ENCODE measurements around the gene HDGFL1.

HDGFL1 gene

DNA sequence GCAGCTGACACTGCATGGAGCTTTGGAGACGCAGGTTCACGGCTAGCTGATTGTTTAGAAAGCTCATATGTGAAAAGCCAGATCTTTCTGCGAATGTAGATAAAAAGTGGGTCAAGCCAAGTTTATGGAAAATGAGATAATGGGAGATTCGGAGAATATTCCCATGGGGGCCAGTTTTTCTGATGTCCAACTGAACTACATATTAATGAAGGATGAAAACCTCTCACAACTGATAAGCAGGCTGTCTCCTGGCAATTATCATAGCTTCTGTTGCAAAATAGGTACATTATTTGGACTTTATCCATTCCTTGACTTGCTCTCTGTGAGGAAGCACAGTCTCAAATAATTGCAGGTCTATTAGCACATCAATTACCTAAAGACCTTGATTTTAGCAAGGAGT, 21.1 kb downstream of the HDGFL1 start:
- DNase-seq (ENCODE audit: low read depth): no peak

DNA sequence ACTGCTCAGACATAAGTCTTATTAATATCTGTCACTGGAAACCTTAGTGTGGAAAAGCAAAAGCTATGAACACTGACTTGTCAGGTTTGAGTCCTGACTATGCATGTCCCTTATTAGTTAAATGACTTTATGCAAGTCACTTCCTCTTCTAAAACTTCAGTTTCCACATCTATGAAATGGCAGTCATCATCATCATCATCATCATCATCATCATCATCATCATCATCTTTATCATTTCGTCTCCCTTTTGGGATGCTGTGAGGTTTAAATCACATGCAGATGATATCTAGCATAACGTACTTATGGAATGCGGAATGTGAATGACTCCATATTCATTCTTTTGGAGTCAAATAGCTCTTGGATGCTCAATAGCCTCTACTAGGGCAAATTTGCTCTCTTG, 24.5 kb downstream of the HDGFL1 start:
- DNase-seq (ENCODE audit: low read depth): no peak

DNA sequence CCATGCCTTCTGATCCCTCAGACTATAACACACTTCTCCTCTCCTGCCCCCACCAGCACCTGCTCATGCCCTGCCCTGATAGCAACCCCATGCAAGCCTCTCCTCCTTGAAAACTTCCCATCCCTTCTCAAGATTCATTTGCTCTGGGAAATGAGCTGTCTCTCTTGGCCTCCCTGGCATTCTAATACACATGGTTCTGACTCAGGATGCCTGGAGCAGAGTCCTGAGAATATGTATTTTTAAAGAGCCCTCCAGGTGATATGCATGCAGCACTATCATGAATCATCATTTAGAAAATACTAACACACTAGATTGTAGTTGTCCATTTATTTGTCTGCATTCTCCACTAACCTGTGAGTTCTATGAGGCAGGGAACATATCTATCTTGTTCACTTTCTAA, 26.6 kb downstream of the HDGFL1 start:
- DNase-seq (ENCODE audit: low read depth): peak; percentile 5

DNA sequence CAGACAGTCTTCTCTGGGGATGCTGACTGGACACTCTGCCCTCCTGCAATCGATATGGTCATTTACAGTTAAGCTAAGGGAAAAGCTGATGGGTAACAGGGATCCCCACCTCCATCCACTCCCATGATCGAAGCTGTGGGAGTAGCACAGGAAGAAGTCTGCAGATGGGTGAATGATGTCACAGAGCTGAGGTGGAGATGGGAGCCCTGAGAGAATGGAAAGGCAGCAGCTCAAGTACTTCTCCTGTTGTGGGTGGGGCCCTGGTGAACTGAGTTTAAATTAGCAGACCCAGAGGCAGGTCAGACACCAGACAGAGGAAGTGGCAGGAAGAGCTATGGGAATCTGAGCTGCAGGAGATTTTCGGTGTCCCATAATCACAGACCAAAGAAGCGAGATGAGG, 29.0 kb downstream of the HDGFL1 start:
- DNase-seq (ENCODE audit: low read depth): no peak

DNA sequence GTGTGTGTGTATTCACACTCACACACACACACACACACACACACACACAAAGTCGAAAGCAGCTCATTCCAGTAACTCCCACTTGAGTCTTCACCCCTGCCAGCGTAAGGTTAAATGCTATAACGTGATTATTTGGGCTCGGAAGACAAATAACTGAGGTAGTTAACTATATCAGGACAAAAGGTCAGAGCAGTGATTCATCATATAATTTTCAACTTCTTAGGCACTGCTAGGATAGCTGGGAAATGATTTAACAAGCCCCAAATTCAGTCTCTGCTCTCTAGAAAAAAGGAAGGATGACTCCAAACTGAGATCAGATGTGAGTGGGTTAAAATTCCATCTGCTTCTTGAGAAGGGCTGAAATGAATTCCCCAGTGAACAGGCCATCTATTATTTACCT, 30.7 kb downstream of the HDGFL1 start:
- no peak for DNase-seq (ENCODE audit: low read depth)

DNA sequence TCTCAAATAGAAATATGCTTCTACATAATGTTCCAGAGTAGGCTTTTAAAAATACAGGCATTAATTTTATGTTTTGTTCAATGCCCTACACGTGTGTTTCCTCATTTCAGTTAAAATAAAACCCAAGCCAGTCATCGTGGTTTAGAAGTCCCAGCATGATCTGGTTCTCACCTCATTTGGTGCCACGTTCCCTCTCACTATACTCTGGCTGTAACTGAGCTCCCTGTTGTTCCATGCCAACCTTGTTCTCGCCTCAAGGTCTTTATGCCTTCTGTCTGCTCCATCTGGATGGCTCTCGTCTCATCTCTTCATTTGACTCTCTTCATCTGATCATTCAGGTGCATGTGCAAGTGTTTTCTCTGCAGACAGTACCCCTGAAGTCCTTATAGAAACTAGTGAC, 32.6 kb downstream of the HDGFL1 start:
- DNase-seq (ENCODE audit: low read depth): no peak

DNA sequence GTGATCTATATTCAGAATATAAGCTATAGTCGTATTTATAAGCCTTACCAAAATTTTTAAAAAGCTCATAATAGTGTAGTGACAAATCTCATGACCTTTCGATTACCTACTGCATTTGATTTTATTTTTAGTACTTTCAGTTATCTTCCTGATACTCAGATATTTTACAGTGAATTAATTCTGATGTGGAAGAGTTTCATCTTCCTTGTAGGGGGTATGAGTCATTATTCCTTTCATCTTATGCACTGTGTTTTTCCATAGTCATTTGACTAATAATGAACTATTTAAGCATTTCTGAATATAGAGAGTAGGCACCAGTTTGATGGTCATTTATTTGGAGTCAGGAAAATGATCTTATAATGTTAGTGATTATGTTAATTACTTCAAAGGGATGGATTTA, 36.4 kb downstream of the HDGFL1 start:
- DNase-seq (ENCODE audit: low read depth): no peak

DNA sequence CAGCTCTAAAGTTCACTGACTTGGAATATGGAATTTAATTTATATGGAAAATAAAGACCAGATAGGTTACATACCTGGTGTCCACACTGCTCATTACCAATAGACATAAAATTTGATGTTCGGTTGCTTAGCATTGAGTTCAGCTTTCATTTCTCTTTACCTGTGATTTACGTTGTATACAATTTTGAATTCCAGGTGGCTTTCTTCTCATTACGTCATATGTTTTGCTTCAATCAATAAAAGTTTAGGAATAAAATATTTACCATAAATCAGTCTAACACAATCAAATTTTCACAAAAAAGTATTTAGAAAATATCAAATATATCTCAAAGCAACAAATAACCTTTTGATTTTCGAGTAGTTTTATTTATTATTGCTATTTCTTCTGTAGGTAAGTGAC, 40.8 kb downstream of the HDGFL1 start:
- DNase-seq (ENCODE audit: low read depth): no peak

DNA sequence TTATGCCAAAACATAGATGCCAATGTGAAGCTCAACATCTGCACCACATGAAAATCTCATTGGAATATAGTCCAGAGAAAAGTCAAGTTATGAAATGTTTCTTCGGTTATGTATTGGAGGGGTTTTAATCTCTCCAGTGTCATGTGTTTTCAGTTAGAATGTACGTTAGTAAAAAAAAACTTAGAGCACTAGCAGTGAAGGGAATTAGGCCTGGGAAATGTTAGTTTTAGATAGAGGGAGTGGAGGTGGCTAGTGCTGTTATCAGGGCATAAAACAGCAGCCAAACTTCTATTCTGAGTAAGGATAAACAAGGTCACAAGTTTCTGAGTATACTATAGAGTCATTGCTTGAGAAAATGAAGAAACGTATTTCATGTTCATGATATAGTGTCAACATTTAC, 42.9 kb downstream of the HDGFL1 start:
- DNase-seq (ENCODE audit: low read depth): no peak

DNA sequence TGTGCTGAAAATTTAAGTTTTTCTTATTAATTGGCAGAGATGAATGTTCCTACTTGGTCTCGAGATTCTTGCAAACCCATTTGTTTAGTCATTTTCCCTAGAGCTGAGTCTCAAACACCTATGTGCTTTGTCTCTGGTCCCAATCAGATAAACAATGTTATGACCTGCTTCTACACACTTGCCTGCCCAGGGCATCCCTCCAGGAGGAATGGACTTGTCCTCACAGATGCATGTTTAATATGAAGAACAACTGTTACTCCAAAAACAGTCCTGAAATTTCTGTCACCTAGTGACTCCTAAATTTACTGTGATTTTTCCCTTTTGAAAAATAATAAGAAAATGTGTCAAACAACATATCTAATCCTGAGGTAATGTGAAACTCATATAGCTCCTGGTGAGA, 43.7 kb downstream of the HDGFL1 start:
- DNase-seq (ENCODE audit: low read depth): no peak

DNA sequence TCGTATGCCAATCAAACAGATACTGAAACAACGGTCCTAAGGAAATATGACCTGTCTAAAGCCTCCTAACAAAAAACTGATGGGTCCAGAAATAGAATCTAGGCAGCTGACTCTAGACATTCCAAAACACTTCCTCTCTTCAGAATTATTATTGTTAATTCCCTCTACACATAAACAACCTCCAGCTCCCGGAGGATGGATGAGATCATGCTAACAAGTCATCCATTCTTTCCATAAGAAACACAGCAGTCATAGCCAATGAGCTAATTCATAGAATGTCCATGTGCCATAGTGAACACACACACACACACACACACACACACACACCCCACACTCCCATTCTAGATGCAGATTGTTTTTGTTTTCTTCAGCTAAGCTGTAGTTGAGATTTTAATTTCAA, 44.3 kb downstream of the HDGFL1 start:
- peak; percentile 62 for DNase-seq (ENCODE audit: low read depth)

DNA sequence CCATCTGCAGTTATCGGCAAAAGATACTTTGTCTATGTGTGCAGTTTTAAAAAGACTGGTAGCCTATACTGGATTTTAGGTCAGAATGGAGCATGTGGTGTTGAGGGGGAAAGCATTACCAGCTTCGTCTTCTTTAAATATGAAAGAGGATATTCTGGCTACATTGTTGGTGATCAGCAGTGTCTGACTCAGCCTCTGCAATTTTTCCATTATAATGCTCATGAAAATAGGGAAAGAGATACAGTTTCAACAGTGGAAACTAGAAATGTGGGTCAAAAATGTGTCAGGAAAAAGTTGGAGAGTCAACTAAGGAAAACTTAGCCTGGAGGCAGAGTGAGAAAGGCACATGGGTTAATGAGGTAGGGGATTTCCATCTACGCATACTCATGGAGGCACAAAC, 45.2 kb downstream of the HDGFL1 start:
- DNase-seq (ENCODE audit: low read depth): no peak

DNA sequence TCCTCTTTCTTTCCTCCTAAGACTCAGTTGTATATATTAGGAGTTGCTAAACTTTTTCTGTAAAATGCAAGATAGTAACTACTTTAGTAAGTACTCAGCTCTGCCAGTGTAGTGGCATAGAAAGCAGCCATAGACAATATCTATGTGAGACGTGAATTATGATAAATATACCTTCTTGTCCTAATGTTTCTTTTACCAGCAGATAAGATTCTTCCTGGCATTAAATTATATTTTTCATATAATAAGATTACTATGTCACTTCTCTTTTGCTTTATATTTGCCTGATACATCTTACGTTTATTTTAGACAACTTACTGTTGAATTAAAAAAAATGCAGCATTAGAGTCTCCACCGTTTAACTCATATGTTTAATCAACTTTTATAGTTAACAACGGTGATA, 51.7 kb downstream of the HDGFL1 start:
- no peak for DNase-seq (ENCODE audit: low read depth)
